MM.1S (cell line): ENCODE measurements around the gene NFYC.

Source experiments
- DNase-seq: peaks from one replicate; pipeline ENCODE4 v3.0.0-alpha.2; 2015
- H2AFZ ChIP-seq: fragments of 300-600 bp; sonication (generic); 2 replicates; pipeline ENCODE4 v1.6.0; 2016; ENCODE audit warnings: antibody characterized with exemption, low read length
- H3F3A ChIP-seq: fragments of 300-600 bp; sonication (generic); 2 replicates; pipeline ENCODE4 v1.6.1; 2016; ENCODE audit warnings: mild to moderate bottlenecking, antibody characterized with exemption, low read length, moderate library complexity, mixed read lengths; ENCODE audit not compliant: insufficient read depth
- H3K27ac ChIP-seq: fragments of 300-600 bp; sonication (generic); 2 replicates; pipeline ENCODE4 v1.5.1; 2016; ENCODE audit warnings: mild to moderate bottlenecking, low read length
- H3K27me3 ChIP-seq: fragments of 300-600 bp; sonication (generic); replicated peaks from 2 replicates; pipeline ENCODE4 v1.6.0; 2016; ENCODE audit warnings: low read length; ENCODE audit not compliant: insufficient read depth
- H3K36me3 ChIP-seq: fragments of 300-600 bp; sonication (generic); replicated peaks from 2 replicates; pipeline ENCODE4 v1.6.1; 2016; ENCODE audit warnings: mild to moderate bottlenecking, low read length, mixed read lengths; ENCODE audit not compliant: insufficient read depth
- H3K4me1 ChIP-seq: fragments of 300-600 bp; sonication (generic); 2 replicates; pipeline ENCODE4 v1.6.1; 2016; ENCODE audit warnings: low read length, mixed read lengths
- H3K4me2 ChIP-seq: fragments of 300-600 bp; sonication (generic); 2 replicates; pipeline ENCODE4 v1.6.0; 2016; ENCODE audit warnings: low read depth, low read length
- H3K4me3 ChIP-seq: fragments of 300-600 bp; sonication (generic); 2 replicates; pipeline ENCODE4 v1.5.1; 2016; ENCODE audit warnings: low read length, mixed read lengths
- H3K79me2 ChIP-seq: fragments of 300-600 bp; sonication (generic); 2 replicates; pipeline ENCODE4 v1.6.1; 2016; ENCODE audit warnings: mixed run types, low read length, mixed read lengths
- H3K9ac ChIP-seq: fragments of 300-600 bp; sonication (generic); 2 replicates; pipeline ENCODE4 v1.6.1; 2016; ENCODE audit warnings: low read length, mixed read lengths
- H3K9me2 ChIP-seq: fragments of 300-600 bp; sonication (generic); replicated peaks from 2 replicates; pipeline ENCODE4 v1.6.1; 2016; ENCODE audit warnings: mild to moderate bottlenecking, low read length, mixed read lengths; ENCODE audit not compliant: insufficient read depth
- H3K9me3 ChIP-seq: fragments of 300-600 bp; sonication (generic); replicated peaks from 2 replicates; pipeline ENCODE4 v1.6.1; 2016; ENCODE audit warnings: mild to moderate bottlenecking, low read length, mixed read lengths; ENCODE audit not compliant: insufficient read depth
- H4K20me1 ChIP-seq: fragments of 300-600 bp; sonication (generic); 2 replicates; pipeline ENCODE4 v1.6.1; 2016; ENCODE audit warnings: mild to moderate bottlenecking, low read length, moderate library complexity, mixed read lengths; ENCODE audit not compliant: insufficient read depth
- EZH2 ChIP-seq: fragments of 300-600 bp; sonication (generic); optimal IDR thresholded peaks from 2 replicates; pipeline ENCODE3; 2017; ENCODE audit warnings: low read depth, mild to moderate bottlenecking, antibody characterized with exemption, low read length, mixed read lengths
- EZH2phosphoT487 ChIP-seq: fragments of 300-600 bp; sonication (generic); IDR thresholded peaks from 2 replicates; pipeline ENCODE4 v1.6.1; 2018; ENCODE audit warnings: antibody characterized with exemption, low read length
- TF ChIP-seq, protein P1 (sequence below): fragments of 300-600 bp; sonication (generic); IDR thresholded peaks from 2 replicates; pipeline ENCODE4 v1.5.1; 2016; ENCODE audit warnings: antibody characterized with exemption, low read length, mixed read lengths

Gene NFYC

DNA sequence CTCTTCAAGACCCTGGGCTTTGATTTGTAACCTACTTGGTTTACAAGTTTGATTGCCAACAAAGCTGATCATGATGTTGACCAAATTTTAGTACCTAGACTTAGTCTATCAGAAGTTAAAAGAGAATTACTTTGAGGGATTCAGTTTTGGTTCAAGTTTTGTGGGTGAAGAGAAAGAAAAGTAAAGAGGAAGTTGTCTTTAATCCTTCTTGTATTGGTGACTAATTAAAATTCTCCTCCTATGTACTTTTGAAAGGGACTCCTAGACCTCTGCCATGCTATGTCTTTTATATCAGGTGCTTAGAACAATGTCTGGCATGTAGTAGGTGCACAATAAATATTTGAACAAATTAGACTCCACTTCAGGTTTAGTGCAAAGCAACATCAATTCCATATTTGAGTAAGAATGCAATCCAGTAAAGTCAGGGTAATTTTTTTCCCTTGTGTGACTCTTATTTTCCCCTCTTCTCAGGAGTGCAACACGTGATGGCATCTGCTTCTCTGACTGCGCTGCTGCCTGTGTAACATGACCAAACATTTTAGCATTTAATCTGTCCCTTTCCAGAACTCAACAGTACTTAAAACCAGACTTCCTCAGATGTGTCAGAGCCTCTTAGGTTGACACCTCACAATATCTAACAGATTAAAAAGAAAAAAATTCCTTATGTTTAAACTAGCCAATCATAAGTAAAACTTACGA is 51.0 kb downstream of the NFYC start:
- H3K36me3 ChIP-seq: 0 out of 2 replicates have a peak, but pooled peaks cover 4% of the 10 kb centered on the region
- H3K9me3 ChIP-seq: no peaks in the 10 kb centered on the region
- H3K4me1 ChIP-seq: no peaks in the 10 kb centered on the region
- peaks cover 48% of the 10 kb centered on the region for H3K79me2 ChIP-seq
- no peak overlapping the region for H3K4me3 ChIP-seq
- no peak overlapping the region for H3K27ac ChIP-seq
- H3K9me2 ChIP-seq: no peaks in the 10 kb centered on the region
- H3K27me3 ChIP-seq: no peaks in the 10 kb centered on the region
- TF ChIP-seq EZH2phosphoT487: no peak
- no peak for TF ChIP-seq EZH2
- TF ChIP-seq, protein P1, sequence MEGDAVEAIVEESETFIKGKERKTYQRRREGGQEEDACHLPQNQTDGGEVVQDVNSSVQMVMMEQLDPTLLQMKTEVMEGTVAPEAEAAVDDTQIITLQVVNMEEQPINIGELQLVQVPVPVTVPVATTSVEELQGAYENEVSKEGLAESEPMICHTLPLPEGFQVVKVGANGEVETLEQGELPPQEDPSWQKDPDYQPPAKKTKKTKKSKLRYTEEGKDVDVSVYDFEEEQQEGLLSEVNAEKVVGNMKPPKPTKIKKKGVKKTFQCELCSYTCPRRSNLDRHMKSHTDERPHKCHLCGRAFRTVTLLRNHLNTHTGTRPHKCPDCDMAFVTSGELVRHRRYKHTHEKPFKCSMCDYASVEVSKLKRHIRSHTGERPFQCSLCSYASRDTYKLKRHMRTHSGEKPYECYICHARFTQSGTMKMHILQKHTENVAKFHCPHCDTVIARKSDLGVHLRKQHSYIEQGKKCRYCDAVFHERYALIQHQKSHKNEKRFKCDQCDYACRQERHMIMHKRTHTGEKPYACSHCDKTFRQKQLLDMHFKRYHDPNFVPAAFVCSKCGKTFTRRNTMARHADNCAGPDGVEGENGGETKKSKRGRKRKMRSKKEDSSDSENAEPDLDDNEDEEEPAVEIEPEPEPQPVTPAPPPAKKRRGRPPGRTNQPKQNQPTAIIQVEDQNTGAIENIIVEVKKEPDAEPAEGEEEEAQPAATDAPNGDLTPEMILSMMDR: no peak
- H3K9ac ChIP-seq: no peak overlapping the region
- DNase-seq: no peak
- no peak overlapping the region for H3K4me2 ChIP-seq
- H4K20me1 ChIP-seq: no peaks in the 10 kb centered on the region
- no peaks in the 10 kb centered on the region for H3F3A ChIP-seq
- no peak overlapping the region for H2AFZ ChIP-seq

DNA sequence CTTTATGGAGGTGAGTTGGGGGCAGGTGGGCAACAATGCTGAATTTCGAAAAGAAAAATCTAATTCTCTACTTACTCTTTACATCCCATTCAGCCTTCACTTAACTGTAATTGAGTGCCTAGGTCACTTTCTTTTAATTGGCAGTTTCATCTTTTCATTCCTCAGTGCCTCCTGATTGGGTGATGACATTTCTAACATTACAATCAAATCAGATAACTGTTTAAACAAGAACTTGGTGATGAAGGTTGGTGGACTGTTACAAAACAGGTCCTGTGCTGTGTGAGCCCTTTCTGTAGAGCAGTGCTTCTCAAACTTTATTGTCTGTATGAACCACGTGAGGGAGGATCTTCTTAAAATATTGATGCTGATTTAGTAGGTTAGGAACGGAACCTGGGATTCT is 51.9 kb downstream of the NFYC start:
- no peaks in the 10 kb centered on the region for H3F3A ChIP-seq
- H3K4me1 ChIP-seq: no peaks in the 10 kb centered on the region
- no peak overlapping the region for H3K4me3 ChIP-seq
- H3K79me2 ChIP-seq: peaks cover 48% of the 10 kb centered on the region
- H3K27me3 ChIP-seq: no peaks in the 10 kb centered on the region
- H2AFZ ChIP-seq: no peak overlapping the region
- H3K9me2 ChIP-seq: no peaks in the 10 kb centered on the region
- H3K36me3 ChIP-seq: 0 out of 2 replicates have a peak, but pooled peaks cover 4% of the 10 kb centered on the region
- H3K27ac ChIP-seq: no peak overlapping the region
- no peak overlapping the region for H3K9ac ChIP-seq
- TF ChIP-seq EZH2: no peak
- no peak for TF ChIP-seq EZH2phosphoT487
- TF ChIP-seq, protein P1: no peak
- H3K9me3 ChIP-seq: no peaks in the 10 kb centered on the region
- H4K20me1 ChIP-seq: no peaks in the 10 kb centered on the region
- no peak for DNase-seq
- no peak overlapping the region for H3K4me2 ChIP-seq

DNA sequence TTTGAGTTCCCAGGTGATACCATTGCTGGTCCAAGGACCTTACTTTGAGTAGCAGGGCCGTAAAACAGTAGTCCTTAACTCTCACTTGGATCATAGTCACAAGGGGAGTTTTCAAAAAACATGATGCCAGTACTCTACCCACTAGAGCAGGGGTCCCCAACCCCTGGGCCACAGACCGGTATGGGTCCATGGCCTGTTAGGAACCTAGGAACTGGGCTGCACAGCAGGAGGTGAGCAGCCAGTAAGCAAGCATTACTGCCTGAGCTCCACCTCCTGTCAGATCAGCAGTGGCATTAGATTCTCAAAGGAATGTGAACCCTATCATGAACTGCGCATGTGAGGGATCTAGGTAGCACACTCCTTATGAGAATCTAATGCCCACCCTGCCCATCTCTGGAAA is 52.4 kb downstream of the NFYC start:
- no peak for TF ChIP-seq EZH2phosphoT487
- TF ChIP-seq, protein P1: no peak
- no peak for TF ChIP-seq EZH2
- H3K9me3 ChIP-seq: no peaks in the 10 kb centered on the region
- H3K36me3 ChIP-seq: 0 out of 2 replicates have a peak, but pooled peaks cover 4% of the 10 kb centered on the region
- H3K9me2 ChIP-seq: no peaks in the 10 kb centered on the region
- no peaks in the 10 kb centered on the region for H3K4me1 ChIP-seq
- no peaks in the 10 kb centered on the region for H3F3A ChIP-seq
- no peak overlapping the region for H3K27ac ChIP-seq
- H3K4me2 ChIP-seq: no peak overlapping the region
- DNase-seq: no peak
- H3K9ac ChIP-seq: no peak overlapping the region
- no peaks in the 10 kb centered on the region for H4K20me1 ChIP-seq
- no peak overlapping the region for H3K4me3 ChIP-seq
- no peaks in the 10 kb centered on the region for H3K27me3 ChIP-seq
- peaks cover 48% of the 10 kb centered on the region for H3K79me2 ChIP-seq
- no peak overlapping the region for H2AFZ ChIP-seq
